NCI-H748 (cell line): ENCODE data around the gene ZNF76.

Experiments
- DNase-seq: peaks from one replicate; lab custom pipeline; 2025; ENCODE audit not compliant: unreplicated experiment; lab: John Stamatoyannopoulos, UW

The ZNF76 gene

GRCh38 chr6:35259194-35259947 is at the start of gene ZNF76:
Gene ZNF76, plus strand, starts transcription at chr6:35259735. Its CDS starts 21,417 bp downstream, at chr6:35281152.
- peak; percentile 99 for DNase-seq

- DNase-seq: peak; percentile 78
Observed at GRCh38 chr6:35213298-35213791, 46.2 kb upstream of the ZNF76 start.

DNA sequence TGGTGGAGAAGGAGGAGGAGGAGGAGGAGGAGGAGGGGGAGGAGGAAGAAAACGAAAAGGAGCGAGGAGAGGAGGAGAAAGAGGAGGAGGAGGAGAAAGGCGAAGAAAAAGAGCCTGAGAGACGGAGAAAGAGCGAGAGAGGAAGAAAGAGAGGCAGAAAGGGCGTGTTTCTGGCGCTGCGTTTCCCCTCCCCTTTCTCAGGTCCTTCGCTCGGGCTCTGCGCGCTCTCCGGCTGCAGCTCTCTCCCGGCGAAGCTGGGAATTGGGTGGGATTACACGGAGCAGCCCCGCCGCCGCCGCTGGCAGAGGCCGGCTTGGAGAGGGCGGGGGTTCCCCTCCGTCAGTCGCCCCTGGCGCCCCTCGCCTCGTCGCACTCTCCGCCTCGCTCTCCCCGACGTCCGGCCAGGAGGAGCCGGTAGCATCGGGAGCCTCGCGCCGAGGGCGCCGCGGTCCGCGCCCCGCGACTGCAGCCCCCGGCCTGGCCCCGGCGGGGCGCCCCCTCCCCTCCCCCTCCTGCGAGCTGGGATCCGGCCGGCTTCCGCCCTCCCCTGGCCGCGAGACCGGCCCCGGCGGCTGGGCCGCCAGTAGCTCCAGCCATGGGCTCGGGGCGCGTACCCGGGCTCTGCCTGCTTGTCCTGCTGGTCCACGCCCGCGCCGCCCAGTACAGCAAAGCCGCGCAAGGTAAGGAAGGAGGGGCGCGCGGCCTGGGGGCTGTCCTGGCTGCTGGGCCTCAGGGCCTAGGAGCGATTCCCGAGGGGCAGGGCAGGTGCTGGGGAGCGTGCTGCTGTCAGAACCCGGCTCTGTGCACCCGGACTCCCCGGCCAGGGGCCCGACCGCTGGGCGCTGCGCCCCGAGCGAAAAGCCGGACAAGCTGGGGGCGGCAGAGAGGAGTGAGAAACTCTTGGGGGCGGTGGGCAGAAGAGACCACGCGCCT is 45.4 kb upstream of the ZNF76 start, which contains the start of gene SCUBE3:
Gene SCUBE3 (plus strand): TSS at position 133 of the 933 bp plus-strand sequence. CDS start 463 bp downstream, at position 596.
- DNase-seq: peak; percentile 77

DNA sequence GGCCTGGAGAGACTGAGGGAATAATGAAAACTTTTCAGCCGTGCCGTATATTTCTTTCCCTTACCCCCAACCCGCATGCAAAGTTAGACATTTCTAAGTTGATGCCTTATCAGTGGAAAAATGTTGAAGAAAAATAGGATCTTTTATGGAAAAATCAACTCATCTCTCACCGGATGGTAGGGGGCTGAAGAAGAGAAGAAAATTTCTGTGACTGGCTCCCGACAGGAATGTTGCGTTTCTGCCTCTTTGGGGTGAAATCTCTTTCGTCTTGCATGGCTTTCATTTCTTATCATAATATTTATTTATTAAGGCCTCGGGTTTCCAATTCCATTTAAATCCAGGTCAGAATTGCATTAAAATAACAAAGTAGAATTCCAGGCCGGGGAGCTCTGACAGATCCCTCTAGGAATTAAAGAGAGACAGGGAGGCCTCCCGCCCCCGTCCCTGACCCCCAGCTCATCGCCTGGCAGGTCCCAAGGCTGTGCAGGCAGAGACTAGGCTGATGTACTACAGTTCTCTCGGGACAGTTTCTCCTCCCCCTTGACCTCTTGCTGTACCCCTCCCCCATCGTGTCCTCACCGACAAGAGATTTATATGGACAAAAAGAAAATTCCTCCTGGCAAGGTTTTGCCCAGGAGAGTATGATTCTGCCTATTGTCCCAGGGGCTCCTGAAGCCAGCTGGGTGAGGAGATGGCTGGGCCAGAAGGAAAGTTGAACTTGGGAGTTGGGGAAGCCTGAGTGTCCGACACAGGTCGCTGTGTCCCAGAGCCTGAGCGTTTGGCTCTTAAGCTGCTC is 44.5 kb upstream of the ZNF76 start:
- DNase-seq: no peak

GRCh38 chr6:35215665-35216411 is 43.7 kb upstream of the ZNF76 start:
- no peak for DNase-seq

- DNase-seq: no peak
Observed at GRCh38 chr6:35216412-35216732, 43.2 kb upstream of the ZNF76 start.

- DNase-seq: peak; percentile 88
Observed at GRCh38 chr6:35216851-35217811, 42.4 kb upstream of the ZNF76 start.

DNA sequence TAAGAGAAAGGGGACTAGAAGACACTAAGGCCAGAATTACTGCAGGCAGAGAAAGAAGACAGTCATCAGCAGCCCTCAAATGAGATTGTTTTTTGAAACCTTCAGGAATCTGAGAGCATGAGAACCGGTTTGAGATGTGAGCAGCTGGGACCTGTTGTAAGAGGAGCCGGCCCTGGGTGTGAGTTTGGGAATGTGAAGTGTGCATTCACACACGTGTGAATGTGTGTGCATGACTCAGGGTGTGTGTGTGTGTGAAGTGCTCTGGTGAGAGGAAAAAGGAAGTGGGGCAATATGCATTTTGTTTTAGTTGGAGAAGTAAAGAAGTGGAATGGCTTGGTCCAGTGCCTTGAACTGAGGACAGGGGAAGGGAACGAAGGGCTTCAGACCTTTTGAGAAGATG is 41.5 kb upstream of the ZNF76 start:
- no peak for DNase-seq

GRCh38 chr6:35218456-35218855 is 41.1 kb upstream of the ZNF76 start:
- no peak for DNase-seq

DNA sequence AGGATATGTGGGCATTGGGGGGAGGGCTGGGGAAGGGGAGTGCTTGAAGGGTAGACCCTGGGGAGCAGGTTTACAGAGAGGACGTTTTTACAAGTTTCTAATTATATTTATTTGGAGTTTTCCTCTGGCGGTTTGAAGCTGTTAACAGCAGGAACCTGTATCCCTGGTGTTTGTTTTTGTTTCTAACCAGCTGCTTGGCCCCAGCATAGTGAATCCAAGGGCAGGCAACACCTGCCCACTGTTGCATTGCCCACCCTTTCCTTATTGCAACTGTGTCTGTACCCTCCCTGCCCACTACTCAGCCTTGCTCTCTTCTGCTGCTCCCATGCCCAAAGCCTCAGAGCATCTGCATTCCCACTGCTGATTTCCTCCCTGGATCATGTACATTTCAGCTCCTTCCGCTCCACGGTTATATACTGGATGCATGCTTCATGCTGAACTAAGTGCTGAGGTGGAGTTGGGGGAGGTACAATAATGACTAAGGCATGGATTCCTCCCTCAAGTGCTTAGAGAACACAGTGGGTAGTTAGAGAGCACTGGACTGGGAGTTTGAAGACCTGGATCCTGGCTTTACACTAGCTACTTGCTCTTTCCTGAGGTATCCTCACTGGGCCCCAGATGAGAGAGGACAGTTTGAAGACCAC is 39.7 kb upstream of the ZNF76 start:
- peak; percentile 88 for DNase-seq

DNA sequence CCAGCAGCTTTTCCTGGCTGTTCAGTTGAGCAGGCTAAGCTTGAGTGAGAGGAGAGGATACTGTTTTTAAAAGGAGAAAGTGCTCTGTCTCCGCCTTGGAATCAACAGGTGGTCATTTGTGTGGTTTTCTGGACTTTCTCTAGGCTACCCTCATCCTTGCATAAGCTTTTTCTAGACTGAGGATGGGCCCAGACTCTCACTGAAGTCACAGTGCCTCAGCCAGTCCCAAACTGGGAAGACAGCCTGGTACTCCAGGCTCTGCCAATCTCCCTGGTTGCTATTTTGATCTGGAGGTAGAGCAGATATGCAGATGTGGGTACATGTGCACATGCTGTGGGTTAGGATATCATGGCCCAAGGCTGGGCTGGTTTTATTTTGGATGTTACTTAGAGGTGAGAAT is 38.8 kb upstream of the ZNF76 start:
- DNase-seq: no peak

DNA sequence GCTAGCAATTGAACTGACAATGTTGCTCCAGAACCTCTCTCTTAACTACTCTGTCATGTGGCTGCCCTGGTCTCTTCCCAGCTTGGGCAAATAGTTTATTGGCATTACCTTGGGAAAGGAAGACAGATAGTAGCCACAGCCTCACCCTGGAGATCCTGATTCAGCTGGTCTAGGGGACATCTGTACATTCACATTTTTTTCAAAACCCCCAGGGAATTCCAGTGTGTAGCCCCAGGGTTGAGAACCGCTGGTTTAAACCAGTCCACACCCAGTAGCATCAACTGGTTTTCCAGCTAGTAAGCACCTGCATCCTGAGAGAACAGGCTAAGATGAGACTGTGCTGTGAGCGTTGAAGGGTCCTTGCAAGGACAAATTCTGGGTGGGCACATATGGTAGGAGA is 36.1 kb upstream of the ZNF76 start:
- DNase-seq: no peak

DNA sequence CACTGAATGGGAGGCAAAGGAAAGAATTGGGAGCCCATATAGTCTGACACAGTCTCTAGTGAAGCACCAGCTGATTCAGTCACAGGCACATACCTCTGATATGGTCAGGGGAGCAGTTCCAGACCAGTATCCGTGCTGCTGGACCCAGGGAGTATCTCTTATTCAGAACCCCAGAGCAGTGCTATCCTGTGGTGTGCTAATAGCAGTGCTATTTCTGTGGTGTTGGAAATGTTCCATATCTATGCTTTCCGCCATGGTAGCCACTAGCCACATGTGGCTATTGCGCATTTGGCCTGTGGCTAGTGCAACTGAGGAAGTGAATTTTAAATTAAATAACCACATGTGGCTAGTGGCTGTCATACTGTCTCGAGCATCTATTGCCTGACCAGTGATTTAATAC is 34.8 kb upstream of the ZNF76 start:
- DNase-seq: no peak

DNA sequence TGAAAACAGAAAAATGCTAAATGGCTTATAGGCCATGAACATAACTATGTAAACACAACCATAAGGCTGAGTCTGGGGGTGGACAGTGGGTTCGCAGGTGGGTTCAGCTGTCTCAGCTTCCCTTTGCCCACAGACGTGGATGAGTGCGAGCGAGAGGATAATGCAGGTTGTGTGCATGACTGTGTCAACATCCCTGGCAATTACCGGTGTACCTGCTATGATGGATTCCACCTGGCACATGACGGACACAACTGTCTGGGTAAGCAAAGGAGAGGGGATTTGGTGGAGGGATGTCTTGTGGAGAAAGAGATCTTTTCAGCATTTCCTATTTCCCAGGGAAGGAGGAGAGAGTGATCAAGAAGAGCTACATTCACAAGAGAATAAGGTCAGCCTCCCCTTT is 31.1 kb upstream of the ZNF76 start:
- peak; percentile 91 for DNase-seq

DNA sequence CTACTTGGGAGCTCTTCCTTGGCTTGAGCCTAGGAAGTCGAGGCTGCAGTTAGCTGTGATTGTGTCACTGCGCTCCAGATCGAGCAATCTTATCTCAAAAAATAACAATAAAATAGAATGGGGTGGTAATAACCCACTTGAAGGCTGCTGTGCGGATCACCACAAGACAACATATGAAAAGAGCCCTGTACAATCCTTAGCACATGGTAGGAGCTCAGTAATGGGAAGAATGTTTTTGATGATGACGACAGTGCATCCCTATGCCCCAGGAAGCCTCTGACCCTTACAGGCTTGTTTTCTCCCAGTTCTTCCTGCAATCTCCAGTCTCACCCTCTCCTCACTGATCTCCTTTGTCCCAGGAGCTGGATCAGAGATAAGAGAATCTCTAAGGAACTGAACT is 30.2 kb upstream of the ZNF76 start:
- no peak for DNase-seq

- no peak for DNase-seq
Observed at GRCh38 chr6:35230498-35230897, 29.0 kb upstream of the ZNF76 start.

DNA sequence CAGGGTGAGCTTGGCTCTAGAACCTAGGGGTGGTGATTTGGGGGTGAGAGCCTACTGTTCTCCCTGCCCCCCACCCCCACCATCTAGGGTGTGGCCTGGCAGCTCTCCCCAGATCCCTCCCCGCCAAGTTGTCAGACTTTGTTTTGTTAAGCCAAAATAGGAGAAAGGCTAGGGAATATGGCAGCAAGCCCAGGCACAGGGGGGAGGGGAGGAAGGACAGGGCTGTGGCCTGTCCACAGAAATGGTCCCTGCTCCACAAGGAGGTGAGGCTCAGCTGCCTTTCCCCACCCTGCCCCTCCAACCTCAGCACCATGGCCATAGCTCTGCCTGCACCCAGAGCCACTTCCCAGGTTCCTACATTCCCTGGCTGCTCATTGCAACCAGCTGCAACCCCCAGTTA is 28.6 kb upstream of the ZNF76 start:
- DNase-seq: no peak

DNA sequence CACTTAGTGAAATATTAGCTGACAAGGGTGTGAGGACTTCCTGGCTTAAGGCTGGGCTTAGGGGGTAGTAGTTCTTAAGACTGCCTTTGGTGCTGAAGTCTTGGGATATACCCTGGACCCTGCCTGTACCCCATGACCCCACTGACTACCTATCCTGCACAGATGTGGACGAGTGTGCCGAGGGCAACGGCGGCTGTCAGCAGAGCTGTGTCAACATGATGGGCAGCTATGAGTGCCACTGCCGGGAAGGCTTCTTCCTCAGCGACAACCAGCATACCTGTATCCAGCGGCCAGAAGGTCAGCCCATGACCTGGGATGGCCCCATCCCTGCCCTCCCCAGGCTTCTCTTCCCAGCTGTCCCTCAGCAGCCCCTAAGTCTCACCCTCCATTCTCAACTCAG is 28.0 kb upstream of the ZNF76 start:
- no peak for DNase-seq

DNA sequence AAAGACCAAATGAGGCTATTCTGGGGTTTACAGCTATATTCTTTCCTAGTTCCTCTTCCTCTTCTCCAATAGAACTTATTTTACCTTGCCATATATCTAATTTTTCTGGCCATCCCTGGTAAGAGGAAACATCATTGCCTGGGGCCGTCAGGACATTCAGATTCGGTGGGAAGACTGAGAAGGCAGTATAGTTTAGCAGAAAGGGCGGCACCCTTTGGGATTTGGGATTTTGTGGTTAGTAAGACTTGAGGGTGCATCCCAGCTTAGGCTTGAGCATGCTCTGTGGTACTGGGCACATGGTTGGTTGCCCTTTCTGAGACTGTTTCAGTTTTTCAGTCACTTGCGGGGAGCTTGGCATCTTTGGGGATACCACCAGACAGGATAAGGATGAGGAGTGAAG is 24.6 kb upstream of the ZNF76 start:
- no peak for DNase-seq
